Esophagus mucosa (tissue), 1 donor: ENCODE data around the gene DENND4C. TPM values are rescaled to one million over a fixed set of nuclear protein-coding genes. Genes with fewer than 3 reads are reported as not detected.
A peak's percentile ranks its signal among the peaks of the same experiment; 100 is the strongest.
"Not testable (repeated sequence)": the region's sequence is repeated elsewhere in the genome, so short reads cannot be mapped to it uniquely, and the experiment has no call there.

Experiments
- ATAC-seq: fragments of 200-7000 bp; cut with Tn5 transposase; one replicate; pipeline ENCODE4 v1.9.1; 2020
- total RNA-seq: library from RNA; stranded (reverse); gene quantifications from one replicate; pipeline ENCODE4 v1.2.4, GENCODE V29; 2023
- donor health status: DM: yes; HTN: yes; CAD: no.

DENND4C gene
- total RNA-seq, 1 donor from 2014 or later: 31.6 TPM

DNA sequence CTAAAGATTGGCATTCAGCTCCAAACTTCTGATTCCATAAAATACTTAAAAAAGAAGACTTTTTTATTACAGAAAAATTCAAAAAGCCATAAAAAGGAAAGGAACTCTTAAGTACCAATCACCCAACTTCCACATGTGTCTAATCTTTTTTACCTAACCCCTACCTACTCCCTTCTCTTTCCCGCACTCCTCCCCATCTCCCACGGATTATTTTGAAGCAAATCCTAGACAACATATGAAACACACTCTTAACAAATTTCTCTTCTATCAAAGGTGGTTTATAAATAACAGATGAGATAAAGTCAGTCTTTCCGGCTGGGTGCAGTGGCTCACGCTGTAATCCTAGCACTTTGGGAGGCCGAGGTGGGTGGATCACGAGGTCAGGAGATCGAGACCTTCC, 5.9 kb upstream of the DENND4C start:
- no peak for ATAC-seq

DNA sequence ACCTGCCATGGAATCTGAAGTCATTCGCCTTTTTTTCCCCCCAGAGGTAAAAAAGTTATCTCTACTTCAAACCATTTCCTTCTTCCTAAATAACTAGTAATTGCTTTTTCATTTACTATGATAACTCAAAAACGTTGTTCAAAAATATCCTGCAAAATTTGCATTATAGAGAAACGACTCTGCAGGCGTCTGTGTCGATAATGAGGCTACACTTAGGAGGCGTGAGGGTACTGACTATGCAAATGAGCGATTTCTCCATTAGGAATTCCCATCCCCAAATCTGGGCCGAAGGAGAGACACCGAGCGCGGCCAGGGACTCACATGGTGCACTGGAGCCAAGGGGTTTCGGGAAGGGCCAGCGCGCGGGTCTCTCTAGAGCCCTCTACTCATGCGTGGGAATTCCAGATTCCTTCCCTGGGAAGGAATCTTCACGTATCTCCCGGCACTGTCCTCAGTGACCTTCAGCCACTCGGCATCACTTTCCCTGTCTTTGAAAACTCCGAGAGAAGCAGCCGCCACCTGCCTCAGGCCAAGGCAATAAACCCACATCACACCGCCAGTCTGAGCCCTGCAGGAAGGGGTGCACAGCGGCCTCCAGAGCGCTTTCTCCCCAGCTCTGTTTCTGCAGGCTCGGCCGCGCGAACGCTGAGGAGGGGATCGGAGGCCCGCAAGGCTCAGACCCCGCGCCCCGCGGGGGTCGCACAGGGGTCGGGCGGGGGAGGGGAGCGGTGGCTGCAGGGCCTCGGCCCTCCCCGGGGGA, 718 bp upstream of the DENND4C start:
- peak; percentile 63 for ATAC-seq

DNA sequence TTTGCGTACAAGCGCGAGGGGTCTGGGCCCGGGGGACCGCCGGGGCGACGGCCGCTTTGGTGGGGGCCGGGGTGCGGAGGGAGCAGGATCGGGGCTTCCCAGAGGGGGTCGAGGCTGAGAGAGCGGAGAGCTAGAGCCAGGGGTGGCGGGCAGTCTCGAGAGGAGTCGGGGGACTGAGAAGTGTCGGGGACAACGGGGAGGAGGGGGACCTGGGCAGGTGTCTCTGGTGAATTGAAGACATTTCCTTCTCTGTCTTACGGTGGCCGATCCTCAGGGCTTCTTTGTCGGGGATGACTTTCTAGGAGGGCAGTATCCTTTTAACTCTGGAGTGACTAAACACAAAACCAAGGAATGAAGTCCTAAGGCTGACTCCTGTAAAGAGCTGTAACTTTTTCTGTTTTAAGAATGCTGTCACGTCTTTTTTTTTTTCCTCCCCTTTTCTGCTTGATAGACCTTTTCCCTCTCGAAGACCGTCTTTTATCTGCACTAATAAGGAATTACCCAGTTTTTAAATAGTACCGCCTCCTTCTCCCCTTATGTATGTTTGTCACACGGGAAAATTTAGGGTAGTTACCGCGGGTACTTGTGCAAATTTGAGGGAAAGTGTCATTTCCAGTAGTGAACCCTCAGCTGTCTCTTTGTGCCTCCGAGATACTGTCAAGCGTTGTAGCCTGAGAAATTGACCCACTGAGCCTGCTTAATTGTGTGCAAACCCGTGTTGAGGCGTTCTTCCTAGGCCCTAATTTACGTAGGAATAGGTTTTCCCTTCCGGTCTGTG, 822 bp downstream of the DENND4C start:
- ATAC-seq: peak; percentile 27

DNA sequence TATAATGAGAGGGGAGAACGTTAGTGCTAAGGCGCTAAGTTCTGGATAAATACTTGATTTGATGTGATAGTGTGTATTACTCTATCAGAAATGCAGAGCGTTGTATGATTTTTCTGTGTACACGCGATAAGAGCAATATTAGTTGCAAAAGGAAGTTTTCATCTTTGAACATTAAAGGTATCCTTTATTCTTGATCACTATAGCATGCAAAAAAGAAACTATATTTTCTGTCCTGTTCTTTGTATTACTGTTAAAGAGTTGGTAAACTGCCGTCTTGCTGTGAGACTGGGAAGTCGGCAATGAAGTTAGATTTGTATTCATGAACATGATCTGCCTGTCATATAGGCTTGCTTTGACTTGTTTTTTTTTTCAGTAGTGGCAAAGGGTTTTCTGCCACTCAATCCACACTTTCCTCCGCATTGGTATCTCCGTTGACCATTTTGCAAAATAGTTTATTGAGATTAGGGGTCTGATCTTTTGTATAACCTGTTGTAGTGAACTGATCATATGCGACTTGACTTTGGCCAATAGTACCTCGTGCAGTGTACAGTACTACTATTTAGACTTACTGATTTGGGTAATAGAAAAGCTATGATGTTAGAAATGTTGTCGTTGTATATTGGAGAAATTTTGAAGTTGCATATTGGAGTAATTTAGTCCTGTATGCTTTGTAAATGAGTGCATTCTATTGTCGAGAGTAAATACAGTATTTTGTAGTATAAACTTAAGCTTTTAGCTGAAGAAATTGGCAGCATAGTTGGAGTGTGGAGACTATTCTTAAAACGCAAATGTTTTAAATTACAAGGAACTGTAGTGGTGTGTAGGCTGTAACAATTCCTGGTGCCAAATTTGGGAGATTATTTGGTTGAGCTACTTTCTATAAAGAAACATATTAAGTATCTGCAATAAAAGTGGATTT, 1.7 kb downstream of the DENND4C start:
- no peak for ATAC-seq

DNA sequence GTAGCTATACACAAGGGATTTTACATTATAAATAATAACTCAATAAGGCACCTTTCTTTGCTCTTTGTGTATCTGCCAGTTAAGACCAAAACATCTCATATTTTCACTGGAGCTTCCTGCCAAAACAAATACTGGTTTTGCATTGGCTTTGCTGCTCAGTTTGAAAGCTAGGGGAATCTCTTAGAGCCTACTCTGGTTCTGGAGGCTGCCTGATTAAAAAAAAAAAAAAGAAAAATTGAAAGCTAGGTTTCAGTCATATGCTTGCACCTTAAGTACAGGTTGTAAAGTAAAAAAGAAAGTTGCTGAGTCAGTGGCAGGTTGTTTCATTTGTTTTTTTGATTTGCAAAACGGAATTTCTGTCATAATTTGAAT, 2.3 kb downstream of the DENND4C start:
- no peak for ATAC-seq

DNA sequence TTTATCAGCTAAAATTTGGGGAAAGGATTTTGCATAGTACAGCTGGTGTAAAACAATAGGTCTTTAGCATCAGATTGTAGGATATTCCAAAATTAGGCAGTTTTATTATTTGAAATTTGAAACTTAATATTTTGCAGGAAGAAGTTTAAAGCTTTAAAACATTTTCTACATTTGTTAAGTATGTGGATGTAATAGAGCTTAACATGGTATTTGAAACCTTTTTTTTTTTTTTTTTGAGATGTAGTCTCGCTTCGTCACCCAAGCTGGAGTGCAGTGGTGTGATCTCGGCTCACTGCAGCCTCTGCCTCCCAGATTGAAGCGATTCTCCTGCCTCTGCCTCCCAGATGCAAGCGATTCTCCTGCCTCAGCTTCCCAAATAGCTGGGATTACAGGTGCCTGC, 2.9 kb downstream of the DENND4C start:
- no peak for ATAC-seq

DNA sequence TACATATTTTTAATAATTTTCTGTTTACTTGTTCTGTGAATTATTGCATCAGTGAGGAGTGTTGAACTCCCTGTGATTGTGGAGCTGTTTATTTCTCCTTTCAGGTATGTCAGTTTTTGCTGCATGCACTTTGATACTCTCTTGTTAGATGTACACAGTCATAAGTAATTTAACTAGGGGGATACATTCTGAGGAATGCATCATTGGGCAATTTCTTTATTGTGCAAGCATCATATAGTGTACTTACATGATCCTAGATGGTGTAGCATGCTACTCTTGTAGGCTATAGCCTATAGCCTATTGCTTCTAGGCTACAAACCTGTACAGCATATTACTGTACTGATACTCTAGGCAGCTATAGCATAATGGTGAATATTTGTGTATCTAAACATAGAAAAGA, 9.5 kb downstream of the DENND4C start:
- ATAC-seq: peak; percentile 22

DNA sequence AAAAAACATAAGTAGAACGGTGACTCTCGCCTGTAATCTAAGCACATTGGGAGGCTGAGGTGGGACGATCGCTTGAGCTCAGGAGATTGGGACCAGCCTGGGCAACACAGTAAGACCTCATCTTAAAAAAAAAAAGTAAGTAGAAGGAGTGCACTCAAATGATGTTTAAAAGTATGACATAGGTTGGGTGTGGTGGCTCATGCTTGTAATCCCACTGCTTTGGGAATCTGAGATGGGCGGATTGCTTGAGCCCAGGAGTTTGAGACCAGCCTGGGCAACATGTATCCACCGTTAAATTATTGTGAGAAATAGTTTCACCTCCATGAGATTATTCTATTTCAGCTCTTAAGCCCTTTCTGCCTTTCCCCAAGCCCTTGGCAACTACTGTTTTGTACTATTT, 11.2 kb downstream of the DENND4C start:
- no peak for ATAC-seq

DNA sequence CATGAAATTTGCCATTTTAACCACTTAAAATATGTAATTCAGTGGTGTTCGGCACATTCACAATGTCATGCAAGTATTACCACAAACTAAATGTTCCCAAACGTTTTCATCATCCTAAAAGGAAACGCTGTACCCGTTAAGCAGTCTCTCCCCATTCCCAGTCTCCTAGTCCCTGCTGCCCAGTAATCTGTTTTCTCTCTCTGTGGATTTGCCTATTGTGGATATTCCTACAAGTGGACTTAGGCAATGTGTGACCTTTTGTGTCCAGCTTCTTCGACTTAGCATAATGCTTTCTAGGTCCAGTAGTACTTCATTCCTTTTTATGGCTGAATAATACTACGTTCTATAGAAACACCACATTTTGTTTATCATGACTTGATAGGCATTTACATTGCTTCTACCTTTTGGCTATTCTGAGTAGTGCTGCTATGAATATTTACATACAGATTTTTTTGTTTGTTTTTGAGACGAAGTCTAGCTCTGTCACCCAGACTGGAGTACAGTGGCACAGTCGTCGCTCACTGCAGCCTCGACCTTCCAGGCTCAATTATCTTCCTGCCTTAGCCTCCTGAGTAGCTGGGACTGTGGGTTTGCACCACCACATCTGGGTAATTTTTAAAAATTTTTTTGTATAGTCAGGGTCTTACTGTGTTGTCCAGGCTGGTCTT, 13.0 kb downstream of the DENND4C start:
- ATAC-seq: no peak

DNA sequence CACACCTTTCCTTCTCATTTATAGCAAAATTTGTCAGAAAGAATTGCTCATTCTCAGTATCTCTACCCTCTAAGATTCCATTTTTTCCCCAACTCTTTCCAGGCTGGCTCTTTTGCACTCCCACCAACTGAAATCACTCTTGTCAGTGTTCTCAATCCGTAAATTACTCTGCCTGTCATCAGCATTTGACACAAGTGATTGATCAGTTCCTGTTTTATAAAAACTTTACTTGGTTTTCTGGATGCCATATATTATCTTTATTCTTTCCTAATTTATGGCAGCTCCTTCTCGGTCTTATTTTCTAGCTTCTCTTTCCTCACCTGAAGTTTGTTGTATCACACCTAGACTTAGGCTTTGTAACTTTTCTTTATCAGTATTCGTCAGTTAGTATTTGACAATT, 16.4 kb downstream of the DENND4C start:
- no peak for ATAC-seq

DNA sequence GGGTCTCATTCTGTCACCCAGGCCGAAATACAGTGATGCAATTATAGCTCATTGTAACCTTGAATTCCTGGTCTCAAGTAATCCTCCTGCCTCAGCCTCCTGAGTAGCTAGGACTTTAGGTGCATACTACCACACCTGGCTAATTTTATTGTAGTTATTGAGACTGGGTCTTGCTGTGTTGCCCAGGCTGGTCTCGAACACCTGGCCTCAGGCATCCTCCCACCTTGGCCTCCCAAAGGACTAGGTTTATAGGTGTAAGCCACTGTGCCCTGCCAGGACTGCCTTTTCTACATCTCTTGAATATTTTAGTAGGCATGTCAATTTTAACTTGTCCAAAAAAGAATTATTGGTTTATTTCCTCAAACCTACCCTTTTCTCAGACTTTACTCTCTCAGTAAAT, 16.9 kb downstream of the DENND4C start:
- no peak for ATAC-seq

DNA sequence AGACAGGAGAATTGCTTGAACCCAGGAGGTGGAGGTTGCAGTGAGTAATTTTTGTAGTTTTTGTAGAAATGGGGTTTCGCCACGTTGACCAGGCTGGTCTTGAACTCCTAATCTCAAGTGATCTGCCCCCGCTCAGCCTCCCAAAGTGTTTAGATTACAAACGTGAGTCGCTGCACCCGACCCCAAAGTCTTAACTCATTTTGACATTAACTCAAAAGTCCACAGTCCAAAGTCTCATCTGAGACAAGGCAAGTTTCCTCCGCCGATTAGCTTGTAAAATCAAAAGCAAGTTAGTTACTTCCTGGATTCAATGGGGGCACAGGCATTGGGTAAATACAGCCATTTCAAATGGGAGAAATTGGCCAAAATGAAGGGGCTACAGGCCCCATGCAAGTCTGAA, 19.9 kb downstream of the DENND4C start:
- ATAC-seq: not testable (repeated sequence)

DNA sequence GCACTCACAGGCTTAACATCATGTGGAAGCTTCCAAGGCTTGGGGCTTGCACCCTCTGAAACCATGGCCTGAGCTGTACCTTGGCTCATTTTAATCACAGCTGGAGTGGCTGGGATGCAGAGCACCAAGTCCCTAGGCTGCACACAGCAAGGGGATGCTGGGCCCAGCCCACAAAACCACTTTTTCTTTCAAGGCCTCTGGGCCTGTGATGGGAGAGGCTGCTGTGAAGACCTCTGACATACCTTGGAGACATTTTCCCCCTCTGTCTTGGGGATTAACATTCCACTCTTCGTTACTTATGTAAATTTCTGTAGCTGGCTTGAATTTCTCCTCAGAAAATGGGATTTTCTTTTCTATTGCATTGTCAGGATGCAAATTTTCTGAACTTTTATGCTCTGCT, 20.7 kb downstream of the DENND4C start:
- not testable (repeated sequence) for ATAC-seq

DNA sequence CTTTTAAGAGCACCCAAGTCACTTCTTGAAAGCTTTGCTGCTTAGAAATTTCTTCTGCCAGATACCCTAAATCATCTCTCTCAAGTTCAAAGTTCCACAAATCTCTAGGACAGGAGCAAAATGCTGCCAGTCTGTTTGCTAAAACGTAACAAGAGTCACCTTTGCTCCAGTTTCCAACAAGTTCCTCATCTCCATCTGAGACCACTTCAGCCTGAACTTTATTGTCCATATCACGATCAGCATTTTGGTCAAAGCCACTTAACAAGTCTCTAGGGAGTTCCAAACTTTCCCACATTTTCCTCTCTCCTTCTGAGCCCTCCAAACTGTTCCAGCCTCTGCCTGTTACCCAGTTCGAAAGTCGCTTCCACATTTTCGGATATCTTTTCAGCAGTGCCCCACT, 21.1 kb downstream of the DENND4C start:
- not testable (repeated sequence) for ATAC-seq

DNA sequence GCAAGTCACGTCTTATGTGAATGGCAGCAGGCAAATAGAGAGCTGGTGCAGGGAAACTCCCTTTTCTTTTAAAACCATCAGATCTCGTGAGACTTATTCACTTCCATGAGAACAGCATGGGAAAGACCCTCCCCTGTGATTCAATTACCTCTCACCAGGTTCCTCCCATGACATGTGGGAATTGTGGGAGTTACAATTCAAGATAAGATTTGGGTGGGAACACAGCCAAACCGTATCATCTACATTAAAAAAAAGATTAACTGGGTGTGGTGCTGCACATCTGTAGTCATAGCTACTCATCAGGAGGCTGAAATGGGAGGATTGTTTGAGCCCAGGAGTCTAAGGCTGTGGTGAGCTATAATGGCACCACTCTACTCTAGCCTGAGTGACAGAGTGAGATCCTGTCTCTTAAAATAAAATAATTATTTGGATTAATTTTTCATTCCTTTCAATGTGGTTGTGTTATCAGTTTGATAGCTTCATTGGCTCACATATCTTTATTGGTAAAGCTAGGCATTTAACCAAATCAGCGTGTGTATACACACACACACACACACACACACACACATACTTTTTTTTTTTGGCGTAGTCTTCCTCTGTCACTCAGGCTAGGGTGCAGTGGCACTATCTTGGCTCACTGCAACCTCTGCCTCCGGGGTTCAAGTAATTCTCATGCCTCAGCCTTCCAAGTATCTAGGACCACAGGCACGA, 21.8 kb downstream of the DENND4C start:
- ATAC-seq: no peak

DNA sequence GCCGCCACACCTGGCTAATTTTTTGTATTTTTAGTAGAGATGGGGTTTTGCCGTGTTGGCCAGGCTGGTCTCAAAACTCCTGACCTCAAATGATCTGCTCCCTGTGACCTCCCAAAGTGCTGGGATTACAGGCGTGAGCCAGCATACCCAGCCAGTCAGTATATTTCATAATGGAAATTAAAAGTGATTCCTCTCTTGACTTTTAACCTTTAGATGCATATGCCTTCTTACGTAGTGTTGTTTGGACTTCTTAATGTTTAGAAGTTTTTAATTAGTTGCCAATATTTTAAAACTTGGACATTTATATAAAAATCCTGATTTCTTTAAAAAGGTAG, 22.4 kb downstream of the DENND4C start:
- ATAC-seq: no peak

DNA sequence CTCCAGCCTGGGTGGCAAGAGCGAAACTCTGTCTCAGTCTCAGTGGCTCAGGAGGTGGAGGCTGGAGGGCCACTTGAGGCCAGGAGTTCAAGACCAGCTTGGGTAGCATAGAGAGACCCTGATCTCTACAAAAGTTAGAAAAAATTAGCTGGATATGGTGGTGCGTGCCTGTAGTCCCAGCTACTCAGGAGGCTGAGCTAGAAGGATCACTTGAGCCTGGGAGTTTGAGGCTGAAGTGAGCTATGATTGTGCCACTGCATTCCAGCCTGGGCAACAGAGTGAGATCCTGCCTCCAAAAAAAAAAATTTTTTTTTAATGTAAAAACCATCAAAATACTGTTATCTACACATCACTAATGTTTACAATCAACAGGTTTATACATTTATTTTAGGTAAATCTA, 24.6 kb downstream of the DENND4C start:
- ATAC-seq: no peak

DNA sequence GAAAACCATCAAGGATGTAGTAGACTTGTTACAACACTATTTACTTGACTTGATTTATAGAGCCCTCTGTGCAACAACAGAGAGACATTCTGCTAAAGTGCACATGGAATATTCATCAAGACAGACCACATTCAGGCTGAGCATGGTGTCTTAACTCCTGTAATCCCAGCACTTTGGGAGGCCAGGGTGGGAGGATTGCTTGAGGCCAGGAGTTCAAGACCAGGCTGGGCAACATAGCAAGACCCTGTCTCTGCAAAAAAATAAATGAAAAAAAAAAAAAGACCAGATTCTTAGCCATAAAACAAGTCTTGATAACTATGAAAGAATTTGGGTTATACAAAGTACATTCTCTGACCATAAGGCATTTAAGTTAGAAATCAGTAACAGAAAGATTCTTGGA, 25.3 kb downstream of the DENND4C start:
- no peak for ATAC-seq

DNA sequence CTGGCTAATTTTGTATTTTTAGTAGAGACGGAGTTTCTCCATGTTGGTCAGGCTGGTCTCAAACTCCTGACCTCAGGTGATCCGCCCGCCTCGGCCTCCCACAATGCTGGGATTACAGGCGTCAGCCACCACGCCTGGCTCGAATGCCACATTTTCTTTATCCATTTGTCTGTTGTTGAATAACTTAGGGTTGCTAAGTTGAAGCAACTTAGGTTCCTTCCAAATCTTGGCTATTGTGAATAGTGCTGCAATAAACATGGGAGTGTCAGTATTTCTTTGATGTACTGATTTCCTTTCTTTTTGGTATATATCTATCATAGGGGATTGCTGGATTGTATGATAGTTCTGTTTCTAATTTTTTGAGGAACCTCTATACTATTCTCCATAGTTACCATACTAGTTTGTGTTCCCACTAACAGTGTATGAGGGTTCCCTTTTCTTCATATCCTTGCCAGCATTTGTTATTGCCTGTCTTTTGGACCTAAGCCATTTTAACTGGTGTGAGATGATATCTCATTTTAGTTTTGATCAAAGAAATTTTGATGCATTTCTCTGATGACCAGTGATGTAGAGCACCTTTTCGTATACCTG, 29.3 kb downstream of the DENND4C start:
- ATAC-seq: not testable (repeated sequence)

DNA sequence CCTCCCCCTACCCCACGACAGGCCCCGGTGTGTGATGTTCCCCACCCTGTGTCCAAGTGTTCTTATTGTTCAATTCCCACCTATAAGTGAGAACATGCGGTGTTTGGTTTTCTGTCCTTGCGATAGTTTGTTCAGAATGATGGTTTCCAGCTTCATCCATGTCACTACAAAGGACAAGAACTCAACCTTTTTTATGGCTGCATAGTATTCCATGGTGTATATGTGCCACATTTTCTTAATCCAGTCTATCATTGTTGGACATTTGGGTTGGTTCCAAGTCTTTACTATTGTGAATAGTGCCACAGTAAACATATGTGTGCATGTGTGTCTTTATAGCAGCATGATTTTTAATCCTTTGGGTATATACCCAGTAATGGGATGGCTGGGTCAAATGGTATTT, 35.1 kb downstream of the DENND4C start:
- ATAC-seq: not testable (repeated sequence)

DNA sequence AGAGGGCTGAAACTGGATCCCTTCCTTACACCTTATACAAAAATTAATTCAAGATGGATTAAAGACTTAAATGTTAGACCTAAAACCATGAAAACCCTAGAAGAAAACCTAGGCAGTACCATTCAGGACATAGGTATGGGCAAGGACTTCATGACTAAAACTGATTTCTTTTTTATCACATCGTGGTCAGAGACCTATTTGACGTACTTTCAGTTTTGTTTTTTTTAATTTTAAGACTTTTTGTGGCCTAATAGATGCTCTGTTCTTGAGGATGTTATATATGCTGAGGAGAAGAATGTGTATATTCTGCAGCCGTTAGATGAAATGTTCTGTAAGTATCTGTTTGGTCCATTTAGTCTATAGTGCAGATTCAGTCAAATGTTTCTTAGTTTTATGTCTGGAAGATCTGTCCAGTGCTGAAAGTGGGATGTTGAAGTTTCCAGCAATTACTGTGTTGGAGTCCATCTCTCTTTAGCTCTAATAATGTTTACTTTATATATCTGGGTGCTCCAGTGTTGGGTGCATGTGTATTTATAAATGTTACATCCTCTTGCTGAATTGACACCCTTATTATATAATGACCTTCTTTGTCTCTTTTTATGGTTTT, 36.4 kb downstream of the DENND4C start:
- not testable (repeated sequence) for ATAC-seq
